ENCODE results near the gene KIZ.

- TF ChIP-seq CTCF (IDR thresholded peaks at IDR 0.05) (no peak), POLR2A (IDR thresholded peaks at IDR 0.05) (no peak)
Observed at GRCh38 chr20:21077809-21078345, 48.0 kb upstream of the KIZ start.
